GM21390 (cell line): ENCODE results near the gene CSNK1E.

Source experiments
- ATAC-seq: cut with Tn5 transposase; IDR thresholded peaks from one replicate; pipeline ENCODE4 v1.9.1; 2021; ENCODE audit not compliant: unreplicated experiment

Gene CSNK1E

GRCh38 chr22:38250643-38251340 is 66.4 kb downstream of the CSNK1E start:
- no peak for ATAC-seq

- ATAC-seq = no peak
These were observed 67.2 kb downstream of the CSNK1E start for GRCh38 chr22:38249803-38250642.

GRCh38 chr22:38249301-38249700 is 67.9 kb downstream of the CSNK1E start:
- no peak for ATAC-seq

- no peak for ATAC-seq
These were observed 69.0 kb downstream of the CSNK1E start for GRCh38 chr22:38248280-38248679.

- ATAC-seq = no peak
These were observed 69.5 kb downstream of the CSNK1E start for GRCh38 chr22:38247713-38248112.

- ATAC-seq = no peak
These were observed 70.5 kb downstream of the CSNK1E start for GRCh38 chr22:38246692-38247091.

- no peak for ATAC-seq
These were observed 71.1 kb downstream of the CSNK1E start for GRCh38 chr22:38246046-38246658.

- ATAC-seq = no peak
These were observed 73.1 kb downstream of the CSNK1E start for GRCh38 chr22:38244106-38244505.

GRCh38 chr22:38243007-38243765 is 74.0 kb downstream of the CSNK1E start:
- no peak for ATAC-seq

GRCh38 chr22:38240734-38241252 is 76.4 kb downstream of the CSNK1E start:
- ATAC-seq = no peak
